ENCODE data around the gene ZNF691.

DNA sequence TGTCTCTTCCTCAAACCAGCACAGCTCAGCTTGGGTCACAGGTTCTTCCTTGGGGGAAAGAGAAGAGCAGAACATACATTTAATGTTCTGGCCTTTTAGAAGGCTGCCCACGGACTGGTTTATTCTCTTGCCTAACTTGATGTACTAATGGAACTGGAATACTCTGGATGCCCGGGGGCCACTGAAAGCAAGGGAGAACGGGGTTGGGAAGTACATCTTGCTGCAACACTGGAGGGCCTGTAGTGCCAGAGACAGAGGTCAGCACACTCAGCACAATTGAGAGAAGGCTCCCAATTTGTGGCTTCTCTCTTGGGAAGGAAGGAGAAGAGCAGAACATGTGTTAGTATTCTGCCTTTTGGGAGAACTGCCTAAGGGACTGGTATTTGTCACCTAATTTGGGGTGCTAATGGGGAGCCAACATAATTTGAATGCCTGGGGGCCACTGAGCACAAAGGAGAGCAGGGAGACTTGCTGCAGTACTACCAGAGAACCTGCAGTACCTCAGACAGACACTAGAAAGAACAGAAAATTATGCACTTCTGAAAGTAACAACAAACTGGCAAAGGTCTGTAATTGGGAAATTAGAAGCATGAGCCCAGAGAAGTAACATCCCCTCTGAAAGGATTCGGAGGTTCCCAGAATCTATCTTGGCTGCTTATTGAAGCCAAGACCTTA, 14.1 kb downstream of the ZNF691 start:
- TF ChIP-seq, protein P1, sequence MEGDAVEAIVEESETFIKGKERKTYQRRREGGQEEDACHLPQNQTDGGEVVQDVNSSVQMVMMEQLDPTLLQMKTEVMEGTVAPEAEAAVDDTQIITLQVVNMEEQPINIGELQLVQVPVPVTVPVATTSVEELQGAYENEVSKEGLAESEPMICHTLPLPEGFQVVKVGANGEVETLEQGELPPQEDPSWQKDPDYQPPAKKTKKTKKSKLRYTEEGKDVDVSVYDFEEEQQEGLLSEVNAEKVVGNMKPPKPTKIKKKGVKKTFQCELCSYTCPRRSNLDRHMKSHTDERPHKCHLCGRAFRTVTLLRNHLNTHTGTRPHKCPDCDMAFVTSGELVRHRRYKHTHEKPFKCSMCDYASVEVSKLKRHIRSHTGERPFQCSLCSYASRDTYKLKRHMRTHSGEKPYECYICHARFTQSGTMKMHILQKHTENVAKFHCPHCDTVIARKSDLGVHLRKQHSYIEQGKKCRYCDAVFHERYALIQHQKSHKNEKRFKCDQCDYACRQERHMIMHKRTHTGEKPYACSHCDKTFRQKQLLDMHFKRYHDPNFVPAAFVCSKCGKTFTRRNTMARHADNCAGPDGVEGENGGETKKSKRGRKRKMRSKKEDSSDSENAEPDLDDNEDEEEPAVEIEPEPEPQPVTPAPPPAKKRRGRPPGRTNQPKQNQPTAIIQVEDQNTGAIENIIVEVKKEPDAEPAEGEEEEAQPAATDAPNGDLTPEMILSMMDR (IDR thresholded peaks at IDR 0.05), result no peak
- no peak for TF ChIP-seq POLR2A (IDR thresholded peaks at IDR 0.05; ENCODE audit: low read depth)
- no peak for TF ChIP-seq POLR2AphosphoS5 (IDR thresholded peaks at IDR 0.05)

All from esophagus muscularis mucosa (tissue), 3 donors.